Fibroblast of skin of left biceps (primary cell): ENCODE data around the gene TNFRSF25.
"Not testable (repeated sequence)": the region's sequence is repeated elsewhere in the genome, so short reads cannot be mapped to it uniquely, and the experiment has no call there.

ENCODE experiments used
- DNase-seq, 2 experiments: peaks; one replicate each; pipeline ENCODE4 v3.0.0-alpha.2; 2013; ENCODE audit warnings: low read depth in 2 of 2

Gene TNFRSF25

GRCh38 chr1:6468729-6469461, 2.9 kb upstream of the TNFRSF25 start:
- no peak for DNase-seq

DNA sequence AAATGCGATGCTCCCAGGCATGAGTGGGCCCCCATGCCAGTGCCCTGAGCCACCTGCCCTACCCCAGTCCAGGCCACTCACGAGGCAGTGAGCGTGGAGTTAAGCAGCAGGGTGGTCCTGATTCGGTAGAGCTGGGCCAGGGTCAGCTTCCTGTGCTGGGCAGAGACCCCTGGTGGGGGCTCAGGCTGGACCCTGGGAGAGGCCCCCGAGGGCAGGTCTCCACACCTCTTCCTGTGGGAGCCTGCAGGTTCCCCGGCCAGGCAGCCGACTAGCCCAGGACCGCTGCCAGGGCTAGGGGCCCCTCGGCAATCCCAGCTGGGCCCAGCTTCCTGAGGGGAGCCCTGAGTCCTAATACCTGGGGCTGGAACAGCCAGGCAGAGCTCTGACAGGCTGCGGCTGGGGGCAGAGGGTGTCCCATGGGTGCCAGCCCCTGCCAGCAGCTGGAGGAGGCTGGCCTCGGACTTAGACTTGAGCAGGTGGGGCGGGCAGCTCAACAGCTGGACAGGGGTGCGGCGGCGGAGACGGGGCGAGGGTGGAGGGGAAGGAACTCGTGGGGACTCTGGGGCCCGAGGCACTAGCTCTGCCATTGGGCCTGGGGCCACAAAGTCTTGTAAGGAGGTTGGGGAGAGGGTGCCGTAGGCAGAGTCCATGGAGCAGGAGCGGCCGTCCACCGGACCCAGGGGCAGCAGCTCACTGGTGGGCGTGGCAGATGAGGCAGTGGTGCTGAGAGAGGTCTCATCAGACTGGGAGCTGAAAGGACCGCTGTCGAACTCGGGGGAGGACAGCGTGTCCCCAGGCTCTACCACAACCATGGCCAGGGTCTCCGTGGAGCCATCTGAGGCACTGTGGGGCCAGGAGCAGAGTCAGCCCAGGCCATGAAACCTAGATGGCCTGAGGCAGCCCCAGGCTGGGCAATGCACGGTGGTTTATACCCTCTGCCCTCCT, 2.0 kb upstream of the TNFRSF25 start:
- DNase-seq, result no peak

DNA sequence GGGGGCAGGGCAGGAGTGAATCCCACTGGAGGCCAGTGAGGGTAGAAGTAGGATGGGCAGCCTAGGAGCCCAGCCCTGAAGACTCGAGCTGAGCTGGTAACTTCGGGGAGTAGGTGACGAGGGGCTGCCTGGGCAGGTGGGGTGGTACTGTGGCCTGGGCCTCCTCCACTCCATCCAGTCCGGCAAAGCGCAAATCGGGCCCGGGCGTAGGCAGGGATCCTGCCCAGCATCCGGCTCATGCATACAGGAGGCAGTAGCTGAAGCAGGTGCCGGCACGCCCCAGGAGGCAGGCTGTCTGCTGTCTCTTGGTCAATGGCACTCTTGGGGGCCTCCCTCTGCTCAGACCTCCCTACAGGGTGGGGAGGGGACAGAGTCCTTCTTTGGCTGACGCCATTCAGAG, 1.3 kb upstream of the TNFRSF25 start:
- no peak for DNase-seq

- no peak for DNase-seq
Measured at GRCh38 chr1:6466751-6467150, 778 bp upstream of the TNFRSF25 start.

DNA sequence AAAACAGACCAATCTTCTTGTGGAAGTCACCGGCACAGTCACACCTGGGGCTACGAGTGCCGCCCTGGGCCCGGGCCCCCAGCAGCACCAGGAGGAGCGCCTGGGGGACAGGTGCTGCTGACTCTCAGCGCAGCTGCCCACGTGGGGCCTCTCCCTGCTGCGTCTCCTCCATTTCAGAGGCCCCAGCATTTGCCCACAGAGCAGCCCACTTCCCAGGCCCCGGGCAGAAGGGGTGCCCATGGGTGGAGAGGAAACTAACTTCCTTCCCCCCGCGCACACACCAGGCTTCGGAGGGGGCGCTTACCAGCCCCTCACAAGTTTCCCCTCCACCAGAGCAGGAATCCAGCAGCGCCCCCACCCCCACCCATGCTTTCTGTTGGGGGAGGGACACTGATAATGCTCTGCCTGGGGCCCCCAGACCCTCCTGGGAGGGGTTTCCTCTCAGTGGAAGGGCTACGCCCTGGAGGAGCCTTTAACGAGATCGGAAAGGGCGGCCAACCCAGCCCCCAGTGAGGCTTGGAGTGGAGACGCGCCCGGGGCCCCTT, 440 bp downstream of the TNFRSF25 start:
- no peak for DNase-seq

DNA sequence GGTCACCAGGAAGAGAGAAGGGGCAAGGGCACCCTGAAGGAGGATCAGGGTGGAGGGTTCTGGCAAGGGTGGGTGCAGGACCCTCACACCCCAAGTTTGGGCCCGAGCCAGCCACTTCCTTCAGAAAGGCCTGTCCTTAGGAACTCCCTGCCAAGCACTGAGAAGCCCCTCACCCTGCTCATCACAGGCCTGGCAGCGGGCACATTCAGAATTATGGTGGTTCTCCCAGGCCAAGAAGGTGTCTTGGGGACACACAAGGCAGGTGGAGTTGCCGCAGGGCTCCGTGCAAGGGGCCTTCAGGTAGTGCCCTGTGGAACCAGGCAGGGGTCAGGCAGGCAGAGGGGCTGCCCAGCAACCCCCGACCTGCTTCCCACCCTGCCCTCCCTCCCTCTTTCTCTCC, 1.1 kb downstream of the TNFRSF25 start:
- DNase-seq, result no peak

GRCh38 chr1:6464514-6464836, 1.5 kb downstream of the TNFRSF25 start:
- DNase-seq, result no peak

DNA sequence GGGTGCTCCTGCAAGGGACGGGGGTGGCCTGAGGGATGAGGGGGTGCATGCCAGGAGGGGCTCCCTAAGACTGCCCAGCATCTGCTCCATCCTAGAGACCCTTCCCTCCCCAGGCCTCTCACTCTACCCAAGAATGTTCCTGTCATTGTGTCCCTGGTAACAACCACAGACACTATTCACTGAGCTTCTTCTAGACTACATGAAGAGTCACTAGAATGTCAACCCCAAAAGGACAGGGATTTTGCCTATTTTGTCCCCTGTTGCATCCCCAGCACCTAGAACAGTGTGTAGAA, 2.9 kb downstream of the TNFRSF25 start:
- DNase-seq, result no peak

DNA sequence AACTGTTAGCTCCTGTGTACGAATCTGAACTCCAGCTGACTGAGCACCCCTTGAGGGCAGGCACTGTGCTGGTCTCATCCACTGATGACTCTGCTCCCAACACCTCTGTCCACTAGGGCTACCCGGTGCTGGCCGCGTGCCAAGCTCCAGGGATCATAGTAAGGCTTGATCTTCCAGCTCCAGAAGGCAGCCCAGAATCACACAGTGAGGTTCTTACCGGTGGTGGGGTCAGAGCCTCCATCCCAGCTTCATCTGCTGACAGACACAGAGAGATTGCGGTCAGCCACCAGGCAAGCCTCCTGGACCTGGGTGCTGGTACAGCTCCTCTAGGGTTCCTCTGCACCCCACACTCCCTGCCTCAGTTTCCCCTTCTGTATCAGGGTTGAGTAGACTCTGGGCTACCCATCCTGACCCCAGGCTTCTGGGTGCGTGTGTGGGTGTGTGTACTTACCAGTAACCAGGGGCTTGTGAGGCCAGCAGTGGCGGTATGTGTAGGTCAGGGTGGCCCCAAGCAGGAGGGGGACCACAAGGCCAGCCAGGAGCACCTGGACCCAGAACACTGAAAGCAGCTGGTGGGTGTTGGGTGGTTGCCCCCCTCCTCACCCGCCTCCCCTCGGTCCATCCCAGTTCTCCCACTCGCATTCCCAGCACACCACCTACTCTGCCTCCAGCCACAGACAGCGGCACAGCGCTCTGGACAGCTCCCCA, 3.4 kb downstream of the TNFRSF25 start:
- DNase-seq, result no peak

DNA sequence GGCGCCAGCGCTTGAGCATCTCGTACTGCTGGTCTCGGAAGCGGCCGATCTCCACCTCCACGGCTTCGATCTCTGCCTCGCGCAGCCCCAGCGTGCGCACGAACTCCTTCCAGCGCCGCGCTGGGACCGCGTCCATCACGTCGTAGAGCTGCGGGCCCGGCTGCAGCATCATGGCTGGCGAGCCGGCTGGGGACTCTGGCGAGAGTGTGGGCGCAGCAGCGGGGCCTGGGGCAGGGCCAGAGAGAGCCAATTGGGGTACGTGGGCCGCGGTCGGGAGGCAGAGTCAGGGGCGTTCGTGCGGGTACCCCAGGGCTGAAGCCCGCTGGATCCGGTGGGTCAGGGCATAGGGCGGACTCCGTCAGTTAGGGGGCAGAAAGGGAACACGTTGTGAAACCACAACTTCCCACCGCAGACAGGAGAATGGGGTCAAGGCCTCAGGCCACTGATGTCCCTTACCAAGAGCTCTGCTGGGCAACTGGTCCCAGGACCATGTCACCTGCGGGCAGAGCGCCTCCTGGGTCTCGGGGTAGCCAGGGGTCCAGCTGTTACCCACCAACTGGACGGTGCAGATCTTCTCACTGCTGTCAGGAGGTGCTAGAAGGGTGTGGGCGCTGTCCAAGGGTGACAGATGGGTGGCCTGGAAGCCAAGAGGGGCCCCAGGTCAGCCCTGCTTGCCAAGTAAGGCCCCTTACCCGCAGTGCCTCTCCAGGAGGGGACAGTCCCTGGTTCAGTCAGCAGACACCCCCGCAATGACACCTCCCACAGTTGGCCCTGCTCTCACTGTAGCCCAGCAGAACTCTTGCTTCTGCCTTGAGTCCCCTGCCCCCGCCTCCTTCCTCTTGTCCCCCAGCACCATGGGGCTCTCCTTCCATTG, 4.2 kb downstream of the TNFRSF25 start:
- no peak for DNase-seq

DNA sequence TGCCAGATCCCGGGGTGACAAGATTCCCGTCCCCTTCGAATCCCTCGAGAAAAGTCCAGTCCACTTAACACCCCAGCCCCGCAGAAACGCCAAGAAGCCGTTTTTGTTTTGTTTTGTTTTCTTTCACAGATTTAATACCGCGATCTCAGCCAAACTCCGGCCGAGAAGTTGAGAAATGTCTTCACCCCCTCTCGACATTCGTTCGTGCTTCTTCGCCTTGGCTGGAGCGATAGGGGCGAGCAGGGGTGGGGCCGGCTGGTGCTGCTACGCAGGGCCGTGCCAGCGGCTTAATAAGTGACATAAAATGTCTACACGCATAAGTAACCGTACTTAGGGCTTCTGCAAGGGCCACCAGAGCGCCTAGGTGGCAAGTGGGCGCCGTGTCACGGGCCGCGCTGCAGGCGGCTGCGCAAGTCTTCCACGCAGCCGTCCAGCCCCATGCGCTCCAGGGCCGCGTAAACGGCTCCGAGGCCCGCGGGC, 4.9 kb downstream of the TNFRSF25 start:
- no peak for DNase-seq

- DNase-seq, result no peak
Measured at GRCh38 chr1:6460301-6461050, 5.5 kb downstream of the TNFRSF25 start.

DNA sequence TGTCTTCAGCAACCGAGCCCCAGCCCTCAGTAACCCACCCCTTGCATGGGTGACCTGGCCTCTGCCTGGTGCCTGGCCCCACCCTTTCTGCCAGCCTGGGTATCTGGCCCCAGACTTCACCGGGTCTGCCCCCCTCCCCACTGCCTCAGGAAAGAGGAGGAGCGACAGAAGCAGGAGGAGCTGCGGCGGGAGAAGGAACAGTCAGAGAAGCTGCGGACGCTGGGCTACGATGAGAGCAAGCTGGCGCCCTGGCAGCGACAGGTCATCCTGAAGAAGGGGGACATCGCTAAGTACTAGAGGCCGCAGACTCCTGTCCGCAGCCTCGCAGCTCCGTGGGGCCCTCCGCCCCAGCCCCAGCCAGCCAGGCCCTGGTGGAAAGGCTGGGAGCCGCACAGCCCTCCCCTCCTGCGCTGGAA, 6.1 kb downstream of the TNFRSF25 start:
- no peak for DNase-seq

DNA sequence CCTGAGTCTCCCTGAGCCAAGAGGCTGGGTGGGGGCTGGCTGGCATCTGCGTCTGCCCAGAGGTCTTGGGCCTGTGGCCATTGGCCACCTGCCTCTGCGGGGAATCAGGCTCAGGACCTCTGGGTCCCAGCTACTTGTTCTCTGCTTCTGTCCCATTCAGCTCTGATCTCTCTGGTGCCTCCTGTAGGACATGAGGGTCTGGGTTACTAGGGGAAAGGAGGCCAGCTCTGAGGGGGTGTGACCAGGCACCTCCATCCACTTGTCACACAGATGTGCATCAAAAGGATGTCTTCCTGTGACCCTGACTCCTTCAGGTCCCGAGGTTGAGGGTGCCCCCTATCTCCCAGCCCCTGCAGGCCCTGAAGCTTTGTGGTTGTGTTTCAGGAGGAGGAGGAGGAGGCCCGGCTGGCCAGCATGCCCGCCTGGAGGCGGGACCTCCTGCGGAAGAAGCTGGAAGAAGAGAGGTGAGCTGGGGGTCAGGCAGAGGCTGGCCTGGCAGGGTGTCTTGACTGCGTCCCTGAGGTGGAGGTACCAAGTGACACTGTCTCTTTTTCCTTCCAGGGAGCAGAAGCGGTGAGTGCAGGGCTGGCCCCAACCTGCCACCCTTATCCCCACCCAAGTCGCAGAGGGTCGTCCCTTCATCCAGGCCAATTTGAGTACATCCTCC, 9.0 kb downstream of the TNFRSF25 start:
- no peak for DNase-seq

DNA sequence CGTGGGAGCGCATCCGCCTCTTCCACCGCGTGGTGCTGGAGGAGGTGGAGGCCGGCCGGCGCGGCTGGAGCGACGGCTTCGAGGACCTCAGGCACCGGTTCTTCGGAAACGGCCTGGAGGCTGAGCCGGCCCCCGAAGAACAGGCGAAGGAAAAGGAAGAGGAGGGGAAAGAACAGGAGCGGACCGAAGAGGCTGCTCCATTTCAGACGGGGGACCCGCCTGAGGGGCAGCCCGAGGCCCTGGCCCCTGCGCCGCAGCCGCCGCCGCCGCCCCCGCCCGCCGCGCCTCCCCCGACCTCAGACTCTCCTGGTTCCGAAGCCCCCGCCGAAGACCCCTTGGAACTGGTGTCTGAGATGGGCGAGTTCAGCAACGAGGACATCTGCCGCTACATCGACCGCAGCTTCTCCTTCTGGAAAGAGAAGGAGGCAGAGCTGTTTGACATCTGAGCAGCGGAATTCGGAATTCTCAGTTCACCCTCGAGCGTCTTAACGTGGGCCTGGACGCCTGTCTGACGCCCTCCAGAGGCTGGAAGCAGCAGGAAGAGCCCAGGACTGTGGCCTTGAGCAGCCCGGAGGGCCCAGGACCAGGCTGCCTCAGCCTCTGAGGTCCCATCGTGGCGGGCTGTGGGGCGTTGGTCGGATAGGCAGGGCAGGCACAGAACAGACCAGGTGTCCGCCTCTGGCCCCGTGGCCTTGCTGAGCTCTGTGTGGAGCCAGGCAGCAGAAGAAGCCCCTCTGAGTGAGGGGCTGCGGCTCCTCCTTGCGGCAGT, 10.0 kb downstream of the TNFRSF25 start:
- not testable (repeated sequence) for DNase-seq

DNA sequence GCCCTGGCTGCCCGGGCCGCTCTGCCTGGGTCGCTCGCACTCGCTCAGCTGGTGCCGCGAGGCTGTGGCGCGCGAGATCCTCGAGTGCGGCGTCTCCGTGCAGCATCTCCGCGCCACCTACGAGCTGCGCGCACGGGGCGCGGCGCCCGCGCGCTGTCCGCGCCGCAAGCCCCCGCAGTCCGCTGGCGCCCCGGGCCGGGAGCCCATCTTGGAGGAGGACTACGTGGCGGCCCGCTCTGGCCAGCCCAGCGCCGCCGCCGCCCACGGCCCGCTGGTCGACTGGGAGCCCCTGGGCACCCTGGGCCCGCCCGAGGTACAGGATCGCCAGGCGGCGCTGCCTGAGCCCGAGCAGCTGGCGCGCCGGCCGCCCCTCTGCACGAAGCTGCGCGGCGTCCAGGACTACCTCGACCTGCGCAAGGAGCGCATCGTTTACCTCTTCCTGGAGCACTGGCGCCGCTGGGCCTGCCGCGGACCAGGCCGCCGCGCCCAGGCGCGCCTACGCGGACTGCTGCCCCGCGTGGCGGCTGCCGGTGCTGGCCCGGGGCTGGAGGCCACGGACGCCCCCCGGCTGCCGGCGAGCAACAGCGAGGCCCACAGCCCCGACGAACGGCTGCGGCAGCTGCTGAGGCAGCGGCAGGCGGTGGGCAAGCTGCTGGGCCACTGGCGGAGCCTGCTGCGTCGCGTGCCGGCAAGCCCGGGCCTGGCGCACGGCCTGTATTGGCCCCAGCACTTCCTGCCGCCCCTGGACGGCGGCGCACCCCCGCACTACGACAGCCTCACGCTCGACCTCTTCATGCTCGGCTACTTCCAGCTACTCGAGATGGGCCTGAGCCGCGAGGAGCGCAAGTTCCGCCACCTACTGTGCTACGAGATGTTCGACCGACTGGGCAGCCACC, 10.9 kb downstream of the TNFRSF25 start:
- DNase-seq, result no peak

DNA sequence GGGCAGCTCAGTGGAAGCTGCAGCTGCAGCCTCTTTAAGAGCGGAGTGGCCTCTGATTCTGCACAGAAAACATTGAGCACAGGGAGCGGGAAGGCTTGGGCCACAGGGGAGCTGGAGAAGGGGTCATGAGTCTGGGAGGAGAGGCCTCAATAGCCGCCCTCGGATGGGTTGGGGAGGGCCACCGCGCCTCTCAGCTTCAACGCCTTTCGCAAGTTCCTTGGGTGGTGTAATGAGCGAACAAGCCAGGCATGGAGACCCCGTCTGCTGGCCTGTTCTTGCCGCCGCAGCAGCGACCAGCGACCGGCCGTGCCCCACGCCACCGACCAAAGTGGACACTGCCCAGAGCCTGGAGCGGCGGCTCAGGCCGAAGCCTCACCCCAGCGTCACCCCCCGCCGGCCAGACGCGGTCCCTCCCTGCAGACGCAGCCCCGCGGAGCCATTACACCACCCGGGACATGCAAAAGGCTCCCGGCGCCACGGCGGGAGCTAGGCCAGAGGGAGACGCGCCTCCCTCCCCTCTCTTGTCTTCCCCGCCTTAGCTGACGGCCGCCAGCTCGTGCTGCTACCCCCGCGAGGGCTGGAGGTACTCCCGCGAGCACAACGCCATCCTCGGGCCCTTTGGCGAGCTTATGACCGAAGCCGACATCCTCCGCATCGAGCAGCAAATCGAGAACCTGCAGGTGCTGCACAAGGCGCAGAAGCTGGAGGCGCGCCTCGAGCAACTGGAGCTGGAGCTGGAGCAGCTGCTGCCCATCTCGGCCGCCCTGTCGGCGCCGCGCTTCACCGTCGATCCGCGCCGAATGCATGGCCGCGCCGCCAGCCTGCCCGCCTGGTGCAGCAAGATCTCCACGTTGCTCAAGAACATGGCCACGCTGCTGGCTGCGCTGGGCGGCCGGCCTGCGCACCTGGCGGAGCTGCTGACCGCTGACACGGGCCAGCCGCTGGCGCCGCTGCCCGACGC, 11.8 kb downstream of the TNFRSF25 start:
- not testable (repeated sequence) for DNase-seq
